Upper lobe of right lung (tissue), 1 donor: ENCODE measurements around the gene UMOD. TPM values are rescaled to one million over a fixed set of nuclear protein-coding genes. Genes with fewer than 3 reads are reported as not detected.
"Not testable (repeated sequence)": the region's sequence is repeated elsewhere in the genome, so short reads cannot be mapped to it uniquely, and the experiment has no call there.

ENCODE experiments used
- ATAC-seq: fragments of 200-7000 bp; cut with Tn5 transposase; one replicate; pipeline ENCODE4 v1.9.1; 2020; ENCODE audit warnings: mild to moderate bottlenecking, moderate library complexity
- DNase-seq: peaks from one replicate; pipeline ENCODE4 v3.0.0-alpha.2; 2020
- H3K27ac ChIP-seq: fragments of 200-600 bp; one replicate; pipeline ENCODE4 v1.8.0; 2022
- H3K27me3 ChIP-seq: fragments of 200-600 bp; one replicate; pipeline ENCODE4 v1.8.0; 2022; ENCODE audit warnings: mild to moderate bottlenecking
- H3K36me3 ChIP-seq: fragments of 200-600 bp; one replicate; pipeline ENCODE4 v1.8.0; 2022
- H3K4me1 ChIP-seq: fragments of 200-600 bp; one replicate; pipeline ENCODE4 v1.8.0; 2022
- H3K4me3 ChIP-seq: fragments of 200-600 bp; one replicate; pipeline ENCODE4 v1.8.0; 2022; ENCODE audit warnings: mild to moderate bottlenecking
- H3K9me3 ChIP-seq: fragments of 200-600 bp; one replicate; pipeline ENCODE4 v1.8.0; 2022
- intact Hi-C: fragments of 100-400 bp; cut with DNase I; formaldehyde crosslinking; loops from one replicate; pipeline ENCODE4 v1.11.0; 2022
- total RNA-seq: library from RNA; stranded (reverse); fragmentation: NEBNext Ultra II Directional; extraction: Animal tissue kit (Norgen Biotek cat#: 25700); gene quantifications from one replicate; pipeline ENCODE4 v1.2.1, GENCODE V29; 2021
- TF ChIP-seq, protein P1 (sequence below): fragments of 200-600 bp; IDR thresholded peaks from one replicate; pipeline ENCODE4 v1.8.0; 2022; ENCODE audit warnings: antibody characterized with exemption
- donor health status: DM: no; HTN: yes; CAD: no; lungs with severe emphysema.

UMOD gene
- total RNA-seq, 1 donor from 2014 or later = not detected

- DNase-seq (no peak), ATAC-seq (no peak)
- H3K36me3 ChIP-seq = no peaks in the 10 kb centered on the region
- no peak overlapping the region for H3K27ac ChIP-seq
- H3K4me1 ChIP-seq = no peaks in the 10 kb centered on the region
- peaks cover 4% of the 10 kb centered on the region for H3K27me3 ChIP-seq
- H3K9me3 ChIP-seq = no peaks in the 10 kb centered on the region
- no peak overlapping the region for H3K4me3 ChIP-seq
- intact Hi-C loops = no loop called here
- TF ChIP-seq, protein P1, sequence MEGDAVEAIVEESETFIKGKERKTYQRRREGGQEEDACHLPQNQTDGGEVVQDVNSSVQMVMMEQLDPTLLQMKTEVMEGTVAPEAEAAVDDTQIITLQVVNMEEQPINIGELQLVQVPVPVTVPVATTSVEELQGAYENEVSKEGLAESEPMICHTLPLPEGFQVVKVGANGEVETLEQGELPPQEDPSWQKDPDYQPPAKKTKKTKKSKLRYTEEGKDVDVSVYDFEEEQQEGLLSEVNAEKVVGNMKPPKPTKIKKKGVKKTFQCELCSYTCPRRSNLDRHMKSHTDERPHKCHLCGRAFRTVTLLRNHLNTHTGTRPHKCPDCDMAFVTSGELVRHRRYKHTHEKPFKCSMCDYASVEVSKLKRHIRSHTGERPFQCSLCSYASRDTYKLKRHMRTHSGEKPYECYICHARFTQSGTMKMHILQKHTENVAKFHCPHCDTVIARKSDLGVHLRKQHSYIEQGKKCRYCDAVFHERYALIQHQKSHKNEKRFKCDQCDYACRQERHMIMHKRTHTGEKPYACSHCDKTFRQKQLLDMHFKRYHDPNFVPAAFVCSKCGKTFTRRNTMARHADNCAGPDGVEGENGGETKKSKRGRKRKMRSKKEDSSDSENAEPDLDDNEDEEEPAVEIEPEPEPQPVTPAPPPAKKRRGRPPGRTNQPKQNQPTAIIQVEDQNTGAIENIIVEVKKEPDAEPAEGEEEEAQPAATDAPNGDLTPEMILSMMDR = no peak
Observed at GRCh38 chr16:20325005-20325404, 27.5 kb downstream of the UMOD start.

DNA sequence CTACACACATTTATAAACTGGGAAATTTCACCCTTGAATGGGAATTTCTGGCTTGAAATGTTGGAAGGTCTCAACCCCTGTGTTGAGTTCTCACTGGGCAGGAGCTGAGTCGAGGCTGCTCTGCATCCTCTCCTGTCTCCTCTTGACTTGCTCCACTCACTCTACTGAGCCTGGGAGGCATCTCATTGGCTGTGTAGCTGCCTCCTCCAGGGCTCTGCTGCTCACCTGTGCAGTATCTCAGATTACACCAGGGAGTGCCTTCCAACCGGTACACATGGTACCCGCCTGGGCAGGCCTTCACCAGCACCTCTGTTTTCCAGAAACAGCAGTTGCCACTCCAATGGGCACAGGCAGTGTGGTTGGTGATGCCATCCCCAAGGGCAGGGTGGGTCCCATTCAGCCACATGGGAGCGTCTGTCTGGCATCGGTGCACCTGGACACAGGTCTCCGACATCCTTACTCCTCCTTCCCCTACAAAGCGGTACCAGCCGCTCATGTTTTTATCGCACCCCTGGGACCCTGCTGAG lies 28.9 kb downstream of the UMOD start:
- no peaks in the 10 kb centered on the region for H3K36me3 ChIP-seq
- no peak for DNase-seq
- no peak overlapping the region for H3K27ac ChIP-seq
- ATAC-seq = peak; percentile 15
- H3K4me1 ChIP-seq = no peaks in the 10 kb centered on the region
- H3K27me3 ChIP-seq = peaks cover 4% of the 10 kb centered on the region
- intact Hi-C loops = no loop called here
- no peak overlapping the region for H3K4me3 ChIP-seq
- TF ChIP-seq, protein P1 = no peak
- H3K9me3 ChIP-seq = no peaks in the 10 kb centered on the region

GRCh38 chr16:20322696-20323095 lies 29.8 kb downstream of the UMOD start:
- Histone ChIP-seq H3K36me3 (no peaks in the 10 kb centered on the region), H3K4me3 (no peak overlapping the region), H3K27me3 (peaks cover 3% of the 10 kb centered on the region), H3K9me3 (no peaks in the 10 kb centered on the region), H3K4me1 (no peaks in the 10 kb centered on the region), H3K27ac (no peak overlapping the region)
- TF ChIP-seq, protein P1 = no peak
- DNase-seq (no peak), ATAC-seq (no peak)
- intact Hi-C loops = no loop called here

GRCh38 chr16:20321671-20322070 lies 30.8 kb downstream of the UMOD start:
- Histone ChIP-seq H3K4me1 (no peaks in the 10 kb centered on the region), H3K27me3 (no peaks in the 10 kb centered on the region), H3K36me3 (no peaks in the 10 kb centered on the region), H3K4me3 (no peak overlapping the region), H3K27ac (no peak overlapping the region), H3K9me3 (no peaks in the 10 kb centered on the region)
- DNase-seq (no peak), ATAC-seq (no peak)
- intact Hi-C loops = no loop called here
- TF ChIP-seq, protein P1 = no peak

- H3K9me3 ChIP-seq, intact Hi-C loops, DNase-seq: not testable (repeated sequence)
Observed at GRCh38 chr16:20321051-20321450, 31.5 kb downstream of the UMOD start.

GRCh38 chr16:20320592-20320991 lies 31.9 kb downstream of the UMOD start:
- intact Hi-C loops = no loop called here
- Histone ChIP-seq H3K36me3 (no peaks in the 10 kb centered on the region), H3K4me3 (no peak overlapping the region), H3K4me1 (no peaks in the 10 kb centered on the region), H3K27me3 (no peaks in the 10 kb centered on the region), H3K27ac (no peak overlapping the region), H3K9me3 (no peaks in the 10 kb centered on the region)
- DNase-seq (no peak), ATAC-seq (no peak)
- TF ChIP-seq, protein P1 = no peak

More at GRCh38 chr16:20321051-20321450, 31.5 kb downstream of the UMOD start:
- not testable (repeated sequence) for H3K4me1 ChIP-seq, H3K27ac ChIP-seq, H3K36me3 ChIP-seq, H3K4me3 ChIP-seq, ATAC-seq, H3K27me3 ChIP-seq
